Small intestine (tissue), 7 donors: ENCODE results near the gene IGSF6. TPM values are rescaled to one million over a fixed set of nuclear protein-coding genes. Genes with fewer than 3 reads are reported as not detected.

Experiments used
- DNase-seq, 2 donors: peaks; one replicate each; pipeline versions ENCODE4 v3.0.0 to v3.0.0-alpha.2; 2013
- FAIRE-seq: peaks from 2 replicates; lab custom pipeline; 2012; peaks lifted over from hg19 to GRCh38; lab: Jason Lieb, UNC
- H3K27ac ChIP-seq, 3 donors: one replicate each; pipeline ENCODE4 v1.5.1; 2013; ENCODE audit warnings: low read length in 2 of 3, mild to moderate bottlenecking in 2 of 3, control low read depth in 1 of 3, inconsistent platforms in 1 of 3, low read depth in 1 of 3, moderate library complexity in 1 of 3
- H3K27me3 ChIP-seq, 3 donors: one replicate each; pipeline ENCODE4 v1.6.1; 2013; ENCODE audit warnings: low read length in 3 of 3, inconsistent platforms in 1 of 3; ENCODE audit not compliant: control insufficient read depth in 3 of 3, insufficient read depth in 3 of 3
- H3K36me3 ChIP-seq, 3 donors: one replicate each; pipeline ENCODE4 v1.6.1; 2013; ENCODE audit warnings: low read length in 3 of 3, inconsistent platforms in 1 of 3, low read depth in 1 of 3, mild to moderate bottlenecking in 1 of 3, moderate library complexity in 1 of 3; ENCODE audit not compliant: control insufficient read depth in 3 of 3, insufficient read depth in 2 of 3
- H3K4me1 ChIP-seq, 3 donors: one replicate each; pipeline ENCODE4 v1.6.1; 2013; ENCODE audit warnings: low read length in 2 of 3, inconsistent platforms in 1 of 3, low read depth in 1 of 3, mild to moderate bottlenecking in 1 of 3, moderate library complexity in 1 of 3; ENCODE audit not compliant: control insufficient read depth in 3 of 3, insufficient read depth in 2 of 3
- H3K4me3 ChIP-seq, 3 donors: one replicate each; pipeline ENCODE4 v1.5.1; 2013; ENCODE audit warnings: low read length in 3 of 3, control low read depth in 1 of 3, inconsistent platforms in 1 of 3, low read depth in 1 of 3, mild to moderate bottlenecking in 1 of 3, moderate library complexity in 1 of 3
- H3K9me3 ChIP-seq, 2 donors: one replicate each; pipeline ENCODE4 v1.6.1; 2013; ENCODE audit warnings: low read depth in 1 of 2, low read length in 1 of 2; ENCODE audit not compliant: control insufficient read depth in 2 of 2, insufficient read depth in 1 of 2
- WGBS, 3 donors: extraction: QIAGEN DNeasy Blood & Tissue Kit; methylation state at CpG; one replicate each; pipeline ENCODE4 v1.1.7; 2013; 5-methylcytosine and 5-hydroxymethylcytosine counted together
- polyA plus RNA-seq, 4 donors: library from polyadenylated mRNA; stranded (reverse) in 3 of 4; unstranded in 1 of 4; fragments of 200-250 nt in 3 of 4; fragments of 120-200 nt in 1 of 4; gene quantifications; one replicate each; pipeline versions ENCODE4 v1.2.1 to v1.2.3, GENCODE V29; 2013
- donor health status: healthy with polysubstance abuse.
- donor health status: control.
- donor health status: control.
- donor health status: Bipolar disorder and iron deficiency.
- donor health status: healthy.

Gene IGSF6
- polyA plus RNA-seq, 4 donors: 0.45 to 6.5 (median 2.3) TPM

DNA sequence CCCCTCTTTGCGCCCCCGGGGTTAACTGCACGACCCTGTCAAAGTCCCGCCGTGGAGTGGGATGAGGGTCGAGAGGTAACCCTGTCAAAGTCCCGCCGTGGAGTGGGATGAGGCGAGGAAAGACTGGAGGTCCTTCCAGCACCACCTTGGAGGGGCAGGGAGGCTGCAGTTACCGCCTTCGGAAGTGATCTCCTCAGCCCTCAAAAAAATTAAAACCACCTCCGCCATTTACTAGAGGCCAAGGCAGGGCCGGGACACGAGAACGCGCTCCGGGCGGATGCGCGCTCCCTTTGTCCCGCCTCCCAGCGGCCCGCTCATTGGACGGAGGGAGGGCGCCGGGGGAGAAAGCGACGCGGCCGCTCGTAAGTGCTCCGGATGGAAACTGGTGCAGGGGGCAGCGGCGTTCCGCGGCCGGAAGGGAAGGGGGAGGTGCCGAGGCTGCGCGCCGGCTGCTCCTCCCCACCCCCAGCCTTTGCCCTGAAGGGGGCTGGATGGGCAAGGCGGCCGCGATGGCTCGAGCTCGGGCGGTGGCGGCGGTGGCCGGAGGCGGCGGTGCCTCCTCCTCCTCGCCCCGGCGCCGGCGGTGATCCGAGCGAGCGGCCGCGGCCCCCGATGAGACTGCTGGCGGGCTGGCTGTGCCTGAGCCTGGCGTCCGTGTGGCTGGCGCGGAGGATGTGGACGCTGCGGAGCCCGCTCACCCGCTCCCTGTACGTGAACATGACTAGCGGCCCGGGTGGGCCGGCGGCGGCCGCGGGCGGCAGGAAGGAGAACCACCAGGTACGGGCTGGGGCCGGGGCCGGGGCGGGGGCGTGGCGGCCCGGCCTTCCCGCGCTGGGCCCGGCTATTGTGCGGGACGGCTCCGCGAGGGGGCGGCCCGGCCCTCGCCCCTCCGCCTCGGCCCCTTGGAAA lies 53.0 kb downstream of the IGSF6 start, which contains the start of gene METTL9:
Gene METTL9, plus strand, starts transcription at position 456 of the 909 bp plus-strand sequence. Its CDS starts 157 bp downstream, at position 613.
- H3K36me3 ChIP-seq: no peaks in the 10 kb centered on the region
- peaks cover 0 to 4% (median under 1%) of the 10 kb centered on the region in 3 donors for H3K4me1 ChIP-seq
- 0 to 1% (median 0%) methylated on average over 54 to 100 of the region's 100 CpGs for WGBS, 3 donors
- H3K4me3 ChIP-seq: peak within 1 kb of the TSS; percentile 78 to 99 (median 95)
- peak; percentile 96 to 99 for DNase-seq
- no peaks in the 10 kb centered on the region for H3K9me3 ChIP-seq
- peak within 1 kb of the TSS; percentile 87 to 97 (median 88) for H3K27ac ChIP-seq
- H3K27me3 ChIP-seq: no peaks in the 10 kb centered on the region
- no peak for FAIRE-seq

DNA sequence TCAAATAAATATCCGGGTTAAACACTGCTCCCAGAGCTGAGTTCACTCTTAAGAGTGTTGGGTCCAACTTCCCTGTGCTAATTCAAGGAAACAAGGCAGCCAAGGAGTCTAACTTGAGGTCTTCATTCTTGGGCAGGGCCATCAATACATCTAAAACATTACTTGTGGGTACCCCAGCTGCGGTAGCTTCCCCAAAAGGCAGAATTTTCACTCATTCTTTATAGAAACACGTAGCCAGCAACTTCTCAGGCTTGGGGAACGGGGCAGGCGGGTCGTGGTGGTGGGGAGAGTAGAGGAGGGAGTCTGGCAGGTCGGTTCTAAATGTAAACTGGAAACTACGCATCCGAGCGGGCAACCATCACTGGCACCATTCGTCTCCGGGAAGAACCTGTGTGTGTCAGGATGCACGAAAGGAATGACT lies 53.7 kb downstream of the IGSF6 start:
- peak; percentile 46 to 66 for DNase-seq
- peaks cover 0 to 4% (median 0%) of the 10 kb centered on the region in 3 donors for H3K4me1 ChIP-seq
- no peaks in the 10 kb centered on the region for H3K36me3 ChIP-seq
- H3K4me3 ChIP-seq: peak overlapping the region; percentile 57 to 99 (median 66)
- no peaks in the 10 kb centered on the region for H3K9me3 ChIP-seq
- H3K27me3 ChIP-seq: no peaks in the 10 kb centered on the region
- H3K27ac ChIP-seq: peak overlapping the region; percentile 87 to 97 (median 87)
- WGBS, 3 donors: 0 to 1% (median 1%) methylated on average over 13 of the region's 13 CpGs
- no peak for FAIRE-seq

DNA sequence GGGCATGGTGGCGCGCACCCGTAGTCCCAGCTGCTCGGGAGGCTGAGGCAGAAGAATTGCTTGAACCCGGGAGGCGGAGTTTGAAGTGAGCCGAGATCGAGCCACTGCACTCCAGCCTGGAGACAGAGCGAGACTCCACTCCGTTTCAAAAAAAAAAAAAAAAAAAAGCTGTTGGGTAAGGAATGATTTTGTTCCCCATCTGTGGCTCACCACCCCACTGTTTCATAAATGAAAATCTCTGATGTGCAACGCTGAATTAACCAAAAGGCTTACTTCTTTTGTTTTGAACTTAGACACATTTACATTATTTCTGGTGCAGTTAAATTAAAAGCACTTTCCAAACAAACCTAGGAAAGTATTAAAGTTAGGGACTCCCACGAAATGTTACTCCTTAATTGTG lies 54.2 kb downstream of the IGSF6 start:
- Histone ChIP-seq H3K4me3 (no peak overlapping the region), H3K36me3 (no peaks in the 10 kb centered on the region), H3K27ac (peak overlapping the region in 2 of 3 donors; percentile 87 to 97), H3K4me1 (peaks cover 0 to 4% (median 0%) of the 10 kb centered on the region in 3 donors), H3K9me3 (no peaks in the 10 kb centered on the region), H3K27me3 (no peaks in the 10 kb centered on the region)
- FAIRE-seq: no peak
- no peak for DNase-seq
- WGBS, 3 donors: 88 to 89% (median 88%) methylated on average over 12 of the region's 12 CpGs

DNA sequence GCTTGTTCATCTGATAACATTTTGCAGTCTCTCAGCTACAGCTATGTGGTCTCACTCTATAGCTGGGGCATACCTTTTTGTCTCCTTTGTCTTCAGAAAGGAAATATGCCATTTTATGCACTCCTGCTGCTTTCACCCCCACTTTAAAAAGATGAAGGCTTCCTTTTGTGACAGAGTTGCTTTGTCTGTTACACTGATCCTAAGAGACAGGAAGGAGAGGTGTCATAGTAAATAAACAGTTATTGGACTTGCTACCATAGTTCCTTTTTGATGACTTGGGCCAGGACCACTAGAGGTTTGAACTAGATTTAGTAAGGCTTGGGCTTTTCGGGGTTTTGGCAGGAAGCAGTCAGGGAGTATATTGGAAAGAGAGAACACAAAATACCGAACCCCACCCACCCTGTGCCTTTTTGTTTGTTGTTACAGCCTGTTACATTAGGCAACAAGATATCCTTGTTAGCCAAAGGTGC lies 54.8 kb downstream of the IGSF6 start:
- DNase-seq: no peak
- H3K9me3 ChIP-seq: no peaks in the 10 kb centered on the region
- no peaks in the 10 kb centered on the region for H3K27me3 ChIP-seq
- H3K4me1 ChIP-seq: peaks cover 0 to 4% (median 0%) of the 10 kb centered on the region in 3 donors
- 83 to 87% (median 86%) methylated on average over 2 of the region's 2 CpGs for WGBS, 3 donors
- no peak overlapping the region for H3K27ac ChIP-seq
- no peaks in the 10 kb centered on the region for H3K36me3 ChIP-seq
- H3K4me3 ChIP-seq: no peak overlapping the region
- no peak for FAIRE-seq

DNA sequence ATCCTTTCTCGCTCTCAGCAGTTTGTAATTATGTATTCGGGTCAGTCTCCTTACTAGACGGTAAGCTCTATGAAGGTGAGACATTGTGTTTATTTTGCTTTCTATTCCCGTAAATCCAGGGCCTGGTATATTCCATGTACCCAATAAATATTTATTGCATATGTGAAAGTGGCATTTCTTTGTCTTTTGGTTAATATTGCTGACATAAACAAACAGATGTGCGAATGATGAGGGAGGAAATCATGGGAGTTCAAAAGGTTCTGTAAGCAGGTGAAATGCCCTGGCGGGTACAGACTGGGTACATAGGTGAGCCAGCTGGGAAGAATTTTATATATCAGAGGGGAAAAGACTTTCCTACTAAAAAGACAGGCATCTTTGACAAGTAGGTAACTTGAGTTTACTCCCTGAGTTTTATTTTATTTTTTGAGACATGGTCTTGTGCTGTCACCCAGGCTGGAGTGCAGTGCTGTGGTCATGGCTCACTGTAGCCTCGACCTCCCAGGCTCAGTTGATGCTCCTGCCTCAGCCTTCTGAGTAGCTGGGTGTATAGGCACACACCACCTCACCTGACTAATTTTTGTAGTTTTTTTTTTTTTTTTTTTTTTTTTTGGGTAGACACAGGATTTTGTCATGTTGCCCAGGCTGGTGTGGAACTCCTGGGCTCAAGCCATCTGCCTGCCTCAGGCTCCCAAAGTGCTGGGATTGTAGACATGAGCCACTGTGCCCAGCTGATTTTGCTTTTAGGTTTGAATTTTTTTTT lies 58.7 kb downstream of the IGSF6 start:
- Histone ChIP-seq H3K4me1 (peaks cover 0 to 3% (median 0%) of the 10 kb centered on the region in 3 donors), H3K9me3 (no peaks in the 10 kb centered on the region), H3K4me3 (no peak overlapping the region), H3K36me3 (no peaks in the 10 kb centered on the region), H3K27me3 (no peaks in the 10 kb centered on the region), H3K27ac (no peak overlapping the region)
- no peak for DNase-seq
- no peak for FAIRE-seq
- WGBS, 3 donors: 62 to 71% (median 69%) methylated on average over 7 of the region's 7 CpGs

- no peaks in the 10 kb centered on the region for H3K27me3 ChIP-seq
- no peaks in the 10 kb centered on the region for H3K9me3 ChIP-seq
- WGBS, 3 donors: 90 to 94% (median 91%) methylated on average over 9 of the region's 9 CpGs
- H3K4me3 ChIP-seq: no peak overlapping the region
- no peaks in the 10 kb centered on the region for H3K36me3 ChIP-seq
- no peaks in the 10 kb centered on the region for H3K4me1 ChIP-seq
- DNase-seq: no peak
- no peak overlapping the region for H3K27ac ChIP-seq
- no peak for FAIRE-seq
Observed at GRCh38 chr16:21592191-21592590, 60.2 kb downstream of the IGSF6 start.

- no peaks in the 10 kb centered on the region for H3K4me1 ChIP-seq
- no peak overlapping the region for H3K27ac ChIP-seq
- no peak overlapping the region for H3K4me3 ChIP-seq
- no peaks in the 10 kb centered on the region for H3K36me3 ChIP-seq
- H3K9me3 ChIP-seq: no peaks in the 10 kb centered on the region
- FAIRE-seq (no peak), DNase-seq (no peak)
- no peaks in the 10 kb centered on the region for H3K27me3 ChIP-seq
- WGBS, 3 donors: 59 to 76% (median 67%) methylated on average over 2 of the region's 2 CpGs
Observed at GRCh38 chr16:21590796-21591195, 61.6 kb downstream of the IGSF6 start.

- Histone ChIP-seq H3K36me3 (no peaks in the 10 kb centered on the region), H3K4me3 (no peak overlapping the region), H3K9me3 (no peaks in the 10 kb centered on the region), H3K27ac (no peak overlapping the region), H3K27me3 (no peaks in the 10 kb centered on the region), H3K4me1 (no peaks in the 10 kb centered on the region)
- FAIRE-seq: no peak
- no peak for DNase-seq
- WGBS, 3 donors: 79 to 90% (median 81%) methylated on average over 2 of the region's 2 CpGs
Observed at GRCh38 chr16:21590287-21590686, 62.1 kb downstream of the IGSF6 start.
